Astrocyte of the hippocampus (primary cell): ENCODE data around the gene PCBP3.

Experiments used
- DNase-seq: peaks from one replicate; pipeline ENCODE4 v3.0.0; 2011; ENCODE audit warnings: low read depth, low spot score

PCBP3 gene

GRCh38 chr21:45786660-45787059 is 143.1 kb downstream of the PCBP3 start:
- no peak for DNase-seq

- no peak for DNase-seq
Observed at GRCh38 chr21:45787371-45787770, 143.8 kb downstream of the PCBP3 start.

- no peak for DNase-seq
Observed at GRCh38 chr21:45788198-45788597, 144.7 kb downstream of the PCBP3 start.

- DNase-seq, result no peak
Observed at GRCh38 chr21:45788637-45789506, 145.3 kb downstream of the PCBP3 start.

- no peak for DNase-seq
Observed at GRCh38 chr21:45790427-45790826, 146.9 kb downstream of the PCBP3 start.

- DNase-seq, result no peak
Observed at GRCh38 chr21:45791562-45792418, 148.3 kb downstream of the PCBP3 start.

- no peak for DNase-seq
Observed at GRCh38 chr21:45792682-45793383, 149.3 kb downstream of the PCBP3 start.

GRCh38 chr21:45794027-45794426 is 150.5 kb downstream of the PCBP3 start:
- DNase-seq, result no peak

- no peak for DNase-seq
Observed at GRCh38 chr21:45796003-45796402, 152.5 kb downstream of the PCBP3 start.

- DNase-seq, result no peak
Observed at GRCh38 chr21:45797338-45797737, 153.8 kb downstream of the PCBP3 start.

- no peak for DNase-seq
Observed at GRCh38 chr21:45799765-45800338, 156.3 kb downstream of the PCBP3 start.

GRCh38 chr21:45800339-45801080 is 157.0 kb downstream of the PCBP3 start:
- DNase-seq, result no peak

GRCh38 chr21:45801129-45801964 is 157.8 kb downstream of the PCBP3 start:
- DNase-seq, result no peak

- DNase-seq, result no peak
Observed at GRCh38 chr21:45801989-45802388, 158.5 kb downstream of the PCBP3 start.

GRCh38 chr21:45802425-45802824 is 158.9 kb downstream of the PCBP3 start:
- no peak for DNase-seq

- no peak for DNase-seq
Observed at GRCh38 chr21:45802956-45803617, 159.6 kb downstream of the PCBP3 start.

- DNase-seq, result no peak
Observed at GRCh38 chr21:45803618-45804340, 160.3 kb downstream of the PCBP3 start.

- no peak for DNase-seq
Observed at GRCh38 chr21:45804809-45805313, 161.3 kb downstream of the PCBP3 start.

- DNase-seq, result no peak
Observed at GRCh38 chr21:45805321-45805720, 161.8 kb downstream of the PCBP3 start.
